Adrenal gland (tissue), 12 donors: ENCODE data around the gene ALG1L2. TPM values are rescaled to one million over a fixed set of nuclear protein-coding genes. Genes with fewer than 3 reads are reported as not detected.
"Not testable (repeated sequence)": the region's sequence is repeated elsewhere in the genome, so short reads cannot be mapped to it uniquely, and the experiment has no call there.

Source experiments
- DNase-seq, 7 donors: peaks; one replicate each; pipeline ENCODE4 v3.0.0-alpha.2; 2019 to 2020
- H3K27ac ChIP-seq, 5 donors: fragments of 200-600 bp; sonication (generic) in 4 of 5; 1 replicate in 3 of 5; 2 replicates in 2 of 5; pipeline versions ENCODE4 v1.5.1 to v1.8.0; 2016 to 2020; ENCODE audit warnings: mild to moderate bottlenecking in 1 of 5
- H3K27me3 ChIP-seq: fragments of 200-600 bp; 2 replicates; pipeline ENCODE4 v1.8.0; 2021
- H3K36me3 ChIP-seq, 2 donors: fragments of 200-600 bp; replicated peaks in 1 of 2; 1 replicate in 1 of 2; 2 replicates in 1 of 2; pipeline versions ENCODE4 v1.5.1 to v1.8.0; 2018 to 2022
- H3K4me1 ChIP-seq, 2 donors: fragments of 200-600 bp; replicated peaks in 1 of 2; 1 replicate in 1 of 2; 2 replicates in 1 of 2; pipeline versions ENCODE4 v1.5.1 to v1.8.0; 2018 to 2021
- H3K4me3 ChIP-seq, 4 donors: fragments of 200-600 bp; sonication (generic) in 3 of 4; one replicate each; pipeline ENCODE4 v1.5.1; 2016 to 2018
- H3K9me3 ChIP-seq, 3 donors: fragments of 200-600 bp; sonication (generic) in 1 of 3; replicated peaks in 1 of 3; 1 replicate in 2 of 3; 2 replicates in 1 of 3; pipeline versions ENCODE4 v1.5.1 to v1.8.0; 2016 to 2021
- CTCF ChIP-seq, 6 experiments: fragments of 450-650 bp in 4 of 6; fragments of 200-600 bp in 2 of 6; sonication (generic) in 1 of 6; IDR thresholded peaks; 1 replicate in 5 of 6; 2 replicates in 1 of 6; pipeline versions ENCODE4 v1.5.1 to v1.8.0; 2016 to 2021; ENCODE audit warnings: antibody characterized with exemption in 6 of 6, mild to moderate bottlenecking in 2 of 6, moderate library complexity in 1 of 6
- POLR2A ChIP-seq, 2 donors: fragments of 450-650 bp; IDR thresholded peaks; one replicate each; pipeline ENCODE4 v1.6.1; 2017; ENCODE audit warnings: antibody characterized with exemption in 2 of 2, mild to moderate bottlenecking in 2 of 2, moderate library complexity in 1 of 2
- WGBS, 4 donors: extraction: QIAGEN DNeasy Blood & Tissue Kit in 2 of 4; methylation state at CpG; one replicate each; pipeline versions ENCODE4 v1.1.5 to v1.1.7; 2013 to 2017; 5-methylcytosine and 5-hydroxymethylcytosine counted together
- intact Hi-C, 2 donors: fragments of 100-400 bp; cut with DNase I; formaldehyde crosslinking; loops; one replicate each; pipeline versions ENCODE4 v1.14.1 to v1.15.0; 2022 to 2023
- polyA plus RNA-seq, 3 donors: library from polyadenylated mRNA; stranded (reverse); fragments of 200-250 nt in 2 of 3; fragments of 350-450 nt in 1 of 3; fragmentation: Illumina TruSeq in 1 of 3; extraction: RNeasy Lipid Tissue Mini Kit (QIAGEN cat#74804) in 1 of 3; gene quantifications; one replicate each; pipeline ENCODE4 v1.2.3, GENCODE V29; 2013 to 2014
- total RNA-seq, 9 donors: library from RNA; depleted of rRNA in 4 of 9; stranded (reverse); fragments of >200 nt in 4 of 9; fragments of 120-200 nt in 1 of 9; fragmentation: NEBNext Ultra II Directional in 1 of 9; extraction: Animal tissue kit (Norgen Biotek cat#: 25700) in 1 of 9; gene quantifications; one replicate each; pipeline versions ENCODE4 v1.1.0 to v1.2.4, GENCODE V29; 2013 to 2023
- donor health status: healthy with polysubstance abuse.
- donor health status: Bipolar disorder and iron deficiency.
- donor health status: DM: yes; HTN: yes; CAD: no.
- donor health status: DM: no; HTN: no; CAD: no.
- donor health status: DM: no; HTN: no; CAD: no.
- donor health status: DM: yes; HTN: yes; CAD: no.

The ALG1L2 gene
- total and polyA plus RNA-seq, 12 donors: 1.2 to 1.3 TPM; not detected in 10

- no peaks in the 10 kb centered on the region for H3K9me3 ChIP-seq
- 38 to 86% (median 64%) methylated on average over 2 to 4 of the region's 4 CpGs for WGBS, 4 donors
- no peak overlapping the region for H3K4me3 ChIP-seq
- intact Hi-C loops: no loop called here
- no peak for TF ChIP-seq POLR2A (IDR thresholded peaks at IDR 0.05)
- TF ChIP-seq CTCF (IDR thresholded peaks at IDR 0.05): no peak
- DNase-seq: no peak
- no peaks in the 10 kb centered on the region for H3K4me1 ChIP-seq
- no peaks in the 10 kb centered on the region for H3K27me3 ChIP-seq
- H3K27ac ChIP-seq: no peak overlapping the region
- H3K36me3 ChIP-seq: no peaks in the 10 kb centered on the region
Observed at GRCh38 chr3:130088061-130088460, 6.4 kb downstream of the ALG1L2 start.

- H3K4me3 ChIP-seq, H3K27me3 ChIP-seq, H3K4me1 ChIP-seq, DNase-seq, H3K36me3 ChIP-seq, H3K27ac ChIP-seq, H3K9me3 ChIP-seq: not testable (repeated sequence)
- WGBS, 4 donors: 62 to 67% (median 65%) methylated on average over 3 of the region's 3 CpGs
- intact Hi-C loops: loop anchor here in 1 of 2 donors (10.0 kb wide), 1 partner anchor 146 kb away; no protein-coding TSS in a partner anchor
Observed at GRCh38 chr3:130090681-130091080, 9.1 kb downstream of the ALG1L2 start.

- no peaks in the 10 kb centered on the region for H3K27me3 ChIP-seq
- 94 to 98% (median 95%) methylated on average over 11 to 14 of the region's 14 CpGs for WGBS, 4 donors
- no peak for DNase-seq
- no peak overlapping the region for H3K4me3 ChIP-seq
- intact Hi-C loops: loop anchor here in 1 of 2 donors (10.0 kb wide), 1 partner anchor 147 kb away; no protein-coding TSS in a partner anchor
- H3K4me1 ChIP-seq: no peaks in the 10 kb centered on the region
- no peaks in the 10 kb centered on the region for H3K9me3 ChIP-seq
- H3K27ac ChIP-seq: no peak overlapping the region
- H3K36me3 ChIP-seq: no peaks in the 10 kb centered on the region
- TF ChIP-seq POLR2A (IDR thresholded peaks at IDR 0.05) (no peak), CTCF (IDR thresholded peaks at IDR 0.05) (no peak)
Observed at GRCh38 chr3:130091958-130092357, 10.3 kb downstream of the ALG1L2 start.

- intact Hi-C loops: loop anchor here in 1 of 2 donors (10.0 kb wide), 1 partner anchor 149 kb away; no protein-coding TSS in a partner anchor
- no peak overlapping the region for H3K4me3 ChIP-seq
- no peak for DNase-seq
- H3K27me3 ChIP-seq: no peaks in the 10 kb centered on the region
- 62 to 76% (median 68%) methylated on average over 3 to 16 of the region's 16 CpGs for WGBS, 4 donors
- TF ChIP-seq CTCF (IDR thresholded peaks at IDR 0.05) (no peak), POLR2A (IDR thresholded peaks at IDR 0.05) (no peak)
- no peaks in the 10 kb centered on the region for H3K4me1 ChIP-seq
- H3K36me3 ChIP-seq: no peaks in the 10 kb centered on the region
- no peaks in the 10 kb centered on the region for H3K9me3 ChIP-seq
- H3K27ac ChIP-seq: no peak overlapping the region
Observed at GRCh38 chr3:130093741-130094391, 12.2 kb downstream of the ALG1L2 start.

GRCh38 chr3:130094491-130094941, 12.9 kb downstream of the ALG1L2 start:
- H3K27me3 ChIP-seq, H3K9me3 ChIP-seq, H3K27ac ChIP-seq, H3K4me3 ChIP-seq, DNase-seq, H3K4me1 ChIP-seq, H3K36me3 ChIP-seq: not testable (repeated sequence)
- 66 to 79% (median 70%) methylated on average over 6 to 11 of the region's 11 CpGs for WGBS, 4 donors
- intact Hi-C loops: loop anchor here in 1 of 2 donors (10.0 kb wide), 1 partner anchor 150 kb away; no protein-coding TSS in a partner anchor

- H3K4me3 ChIP-seq, H3K27ac ChIP-seq, DNase-seq, H3K4me1 ChIP-seq, H3K9me3 ChIP-seq, H3K27me3 ChIP-seq, H3K36me3 ChIP-seq: not testable (repeated sequence)
- 36 to 61% (median 44%) methylated on average over 6 to 11 of the region's 11 CpGs for WGBS, 4 donors
- intact Hi-C loops: loop anchor here in 1 of 2 donors (10.0 kb wide), 1 partner anchor 151 kb away; no protein-coding TSS in a partner anchor
Observed at GRCh38 chr3:130095858-130096257, 14.2 kb downstream of the ALG1L2 start.

- intact Hi-C loops: loop anchor here in 1 of 2 donors (10.0 kb wide), 1 partner anchor 152 kb away; no protein-coding TSS in a partner anchor
- DNase-seq: not testable (repeated sequence)
Observed at GRCh38 chr3:130097096-130097495, 15.5 kb downstream of the ALG1L2 start.

More at GRCh38 chr3:130097096-130097495, 15.5 kb downstream of the ALG1L2 start:
- not testable (repeated sequence) for H3K27me3 ChIP-seq, H3K9me3 ChIP-seq, H3K27ac ChIP-seq, H3K4me1 ChIP-seq, H3K36me3 ChIP-seq, H3K4me3 ChIP-seq
- WGBS, 4 donors: 83 to 87% (median 86%) methylated on average over 6 to 8 of the region's 8 CpGs
